Activated CD8-positive, alpha-beta memory T cell treated with anti-CD3 and anti-CD28 coated beads for 1 hour (primary cell): ENCODE data around the gene MAD2L2.

Experiments
- DNase-seq, 2 donors: peaks; one replicate each; pipeline ENCODE4 v3.0.0-alpha.2; 2020; ENCODE audit warnings: low read depth in 1 of 2; ENCODE audit errors: extremely low read depth in 1 of 2

MAD2L2 gene

DNA sequence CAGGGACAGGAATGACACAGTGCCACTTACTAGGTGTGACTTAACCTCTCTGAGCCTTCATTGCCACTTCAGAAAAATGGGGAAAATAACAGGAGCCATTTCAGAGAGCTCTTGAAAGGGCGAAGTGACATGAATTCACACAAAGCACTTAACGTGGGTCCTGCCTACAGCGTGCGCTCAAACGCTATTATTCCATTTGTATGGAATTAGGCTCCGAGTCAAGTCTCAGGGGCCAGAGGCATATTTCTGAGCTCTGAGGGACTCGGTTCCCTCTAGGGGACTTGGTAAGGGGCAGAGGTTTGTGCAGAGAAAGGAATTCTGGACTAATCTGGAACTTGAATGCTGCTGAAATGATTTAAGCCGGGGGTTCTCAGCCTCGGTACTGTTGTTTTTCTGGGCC, 24.6 kb upstream of the MAD2L2 start:
- DNase-seq: no peak

DNA sequence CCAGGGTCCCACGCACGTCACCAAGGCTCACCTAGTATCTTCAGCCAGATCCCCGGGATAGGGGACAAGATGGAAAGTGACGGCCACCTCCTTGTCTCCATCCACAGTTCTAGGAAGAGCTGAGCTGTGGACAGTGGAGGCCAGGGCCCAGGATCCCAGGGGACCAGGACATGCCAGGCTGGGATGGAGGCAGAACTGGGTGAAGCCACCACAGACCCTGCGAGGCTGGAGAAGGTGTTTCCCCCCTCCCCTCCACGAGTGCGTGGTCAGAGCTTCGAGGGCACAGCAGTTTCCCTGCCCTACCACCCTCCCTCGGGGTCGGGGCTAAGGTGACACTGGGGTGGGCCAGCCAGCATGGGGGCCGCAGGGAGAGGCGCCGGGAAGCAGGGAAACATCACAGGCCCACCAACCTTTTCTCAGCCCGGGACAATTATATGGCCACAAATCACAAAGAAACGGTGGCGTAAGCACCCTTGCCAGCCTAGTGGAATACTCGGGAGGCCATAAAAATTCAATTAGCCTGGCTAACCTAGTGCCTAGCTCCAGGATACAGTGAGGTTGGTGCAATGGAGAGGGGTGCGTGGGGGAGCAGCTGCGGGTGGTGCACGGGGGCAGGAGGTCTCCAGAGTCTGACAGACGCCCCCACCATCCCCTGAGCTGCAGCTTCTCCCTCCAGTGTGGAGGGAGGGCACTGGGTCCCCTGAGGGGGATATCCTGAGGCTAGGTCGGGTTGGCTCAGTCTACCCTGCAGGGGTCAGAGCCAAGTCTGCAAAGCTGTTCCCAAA, 23.9 kb upstream of the MAD2L2 start:
- no peak for DNase-seq

DNA sequence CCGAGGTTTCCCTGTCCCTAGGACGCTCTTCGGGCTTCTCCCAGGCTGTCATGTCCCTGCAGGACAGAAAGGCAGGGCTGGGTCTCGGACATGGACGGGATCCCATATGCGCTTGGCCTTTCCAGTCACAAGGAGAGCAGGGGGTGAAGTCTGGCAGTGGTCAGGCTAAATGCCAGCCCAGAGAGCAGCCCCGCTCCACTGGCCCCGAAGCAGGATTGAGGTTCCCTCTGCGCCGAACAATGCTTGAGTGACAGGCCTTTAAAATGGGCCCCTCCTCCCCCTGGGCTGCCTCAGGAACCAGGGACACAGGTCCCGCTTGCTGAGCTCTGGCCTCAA, 23.2 kb upstream of the MAD2L2 start:
- no peak for DNase-seq

DNA sequence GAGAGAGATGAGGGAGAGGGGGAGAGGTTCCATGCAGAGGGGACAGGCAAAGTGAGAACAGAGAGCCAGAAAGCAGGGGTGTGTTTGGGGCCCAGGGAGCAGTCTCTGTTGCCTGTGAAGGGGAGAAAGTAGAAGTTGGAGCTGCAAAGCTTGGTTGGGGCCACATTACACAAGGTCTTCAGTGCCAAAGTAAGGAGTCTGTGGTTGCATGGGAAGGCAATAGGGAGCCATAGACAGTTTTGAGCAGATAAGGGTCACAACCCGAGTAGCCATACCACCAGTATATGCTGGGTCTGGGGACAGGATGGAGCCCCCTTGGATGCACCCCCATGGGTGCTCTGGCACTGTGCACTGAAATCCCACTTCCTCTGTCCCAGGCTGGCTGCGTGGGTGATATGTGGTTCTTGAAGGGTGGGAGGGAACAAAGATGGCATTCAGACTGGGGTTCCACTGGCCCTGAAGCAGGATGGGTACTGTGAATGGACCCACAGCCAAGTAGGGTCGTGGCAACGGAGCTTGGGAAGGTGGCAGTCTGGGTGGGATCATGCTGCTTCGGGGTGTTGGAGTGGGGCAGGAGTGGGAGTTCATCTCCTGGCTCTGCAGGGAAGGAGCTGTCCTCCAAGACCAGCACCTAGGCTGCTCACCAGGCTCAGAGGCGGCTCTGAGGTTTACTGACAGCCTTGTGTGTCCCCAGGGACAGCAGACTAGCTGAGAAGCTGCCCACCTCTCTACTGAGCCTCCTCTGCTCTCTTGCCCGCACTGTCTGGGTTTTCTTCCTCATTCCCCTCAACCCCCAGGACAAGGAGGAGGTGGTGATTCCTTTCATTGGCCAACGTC, 22.6 kb upstream of the MAD2L2 start:
- no peak for DNase-seq

DNA sequence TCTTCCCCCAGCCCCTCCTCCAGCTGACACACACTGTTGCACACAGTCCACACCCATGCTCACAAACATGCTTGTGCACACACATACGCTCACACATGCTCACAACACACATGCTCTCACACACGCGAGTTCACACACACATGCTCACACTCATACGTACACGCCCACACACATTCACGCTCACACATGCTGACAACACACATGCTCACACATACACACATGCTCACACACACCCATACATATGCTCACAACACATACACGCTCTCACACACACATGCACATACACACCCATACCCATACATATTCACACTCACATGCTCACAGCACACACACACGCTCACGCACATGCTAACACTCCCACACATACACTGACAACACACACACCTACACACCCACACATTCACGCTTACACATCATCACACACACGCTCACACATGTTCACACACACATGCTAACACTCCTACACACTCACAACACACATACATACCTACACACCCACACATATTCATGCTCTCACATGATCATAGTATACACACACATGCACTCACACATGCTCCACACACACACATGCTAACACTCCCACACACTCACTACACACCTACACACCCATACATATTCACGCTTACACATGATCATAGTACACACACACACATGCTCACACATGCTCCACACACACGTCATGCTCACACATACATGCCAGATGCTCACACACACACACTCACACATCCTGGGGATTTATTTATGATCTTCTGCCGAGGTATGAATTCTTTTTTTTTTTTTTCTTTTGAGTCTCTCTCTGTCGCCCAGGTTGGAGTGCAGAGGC, 21.2 kb upstream of the MAD2L2 start:
- DNase-seq: no peak

DNA sequence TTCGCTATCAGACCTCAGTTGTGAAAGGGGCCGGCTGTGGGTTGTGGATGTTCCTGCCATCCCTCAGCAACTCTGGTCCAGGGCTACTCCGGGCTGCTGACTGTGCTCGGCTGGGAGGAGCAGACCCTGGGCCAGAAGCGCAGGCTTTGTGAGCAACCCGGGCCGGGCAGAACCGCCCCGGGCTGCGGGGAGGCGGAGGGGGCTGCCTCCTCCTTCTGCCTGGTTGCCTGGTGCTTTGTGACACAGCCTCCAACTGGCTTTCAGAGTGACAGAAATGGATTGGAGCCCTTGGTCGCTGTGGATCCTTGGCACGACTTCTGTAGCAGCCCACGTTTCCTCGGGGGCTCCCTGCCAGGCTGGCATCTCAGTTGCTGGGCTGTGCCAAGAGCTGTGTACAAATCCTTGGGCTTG, 20.6 kb upstream of the MAD2L2 start:
- DNase-seq: no peak

DNA sequence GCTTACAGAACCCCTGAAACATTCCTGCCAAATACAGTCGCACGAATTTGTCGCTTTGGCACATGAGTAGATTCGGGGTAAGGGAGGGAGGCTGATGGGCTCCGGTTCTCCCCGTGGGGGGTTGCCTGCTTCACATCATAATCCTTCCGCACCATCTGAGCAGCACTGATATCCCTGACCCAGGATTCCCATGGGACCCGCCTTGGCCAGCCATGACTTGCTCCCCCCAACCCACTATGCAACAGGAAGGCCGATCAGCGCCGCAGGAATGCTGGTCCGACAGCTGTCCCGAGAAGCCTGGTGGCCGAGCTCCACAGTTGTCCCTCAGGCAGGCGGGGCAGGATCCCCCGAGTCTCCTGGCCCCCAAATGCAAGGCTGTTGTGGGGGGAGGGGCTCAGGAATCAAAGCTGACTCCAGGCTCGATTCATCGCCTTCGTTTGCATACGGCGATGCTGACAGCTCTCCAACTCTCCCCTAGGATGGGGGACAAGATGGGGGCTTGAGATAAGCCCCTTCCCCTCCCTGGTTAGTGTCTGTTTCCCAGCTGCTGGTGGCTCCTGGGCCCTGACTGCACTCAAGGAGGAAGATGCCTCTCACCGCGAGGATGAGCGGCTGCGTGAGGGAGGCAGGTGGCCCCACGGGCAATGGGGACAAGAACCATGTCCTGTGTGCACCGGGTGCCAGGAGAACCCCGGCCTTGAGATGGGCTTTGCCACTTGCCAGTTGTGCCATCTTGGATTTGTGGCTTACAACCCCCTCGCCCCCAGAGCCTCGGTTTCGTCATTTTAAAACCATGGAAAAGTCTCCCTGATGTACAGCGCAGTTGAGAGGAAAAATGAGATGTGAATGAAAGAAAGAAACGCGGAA, 19.9 kb upstream of the MAD2L2 start:
- no peak for DNase-seq

DNA sequence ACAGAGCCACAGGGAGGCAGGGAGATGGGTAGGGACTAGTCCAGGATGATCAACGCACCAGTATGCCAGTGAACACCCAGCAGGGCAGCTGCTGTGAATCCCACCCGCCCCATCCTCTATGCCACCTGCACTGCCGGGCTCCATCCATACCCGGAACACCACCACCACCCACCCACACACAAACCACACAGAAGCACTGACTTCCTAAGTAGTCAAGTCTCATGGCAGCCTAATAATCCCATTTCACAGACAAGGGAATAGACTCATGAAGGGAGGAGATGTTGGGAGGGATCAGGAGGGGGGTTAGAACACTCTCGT, 16.9 kb upstream of the MAD2L2 start:
- DNase-seq: no peak

DNA sequence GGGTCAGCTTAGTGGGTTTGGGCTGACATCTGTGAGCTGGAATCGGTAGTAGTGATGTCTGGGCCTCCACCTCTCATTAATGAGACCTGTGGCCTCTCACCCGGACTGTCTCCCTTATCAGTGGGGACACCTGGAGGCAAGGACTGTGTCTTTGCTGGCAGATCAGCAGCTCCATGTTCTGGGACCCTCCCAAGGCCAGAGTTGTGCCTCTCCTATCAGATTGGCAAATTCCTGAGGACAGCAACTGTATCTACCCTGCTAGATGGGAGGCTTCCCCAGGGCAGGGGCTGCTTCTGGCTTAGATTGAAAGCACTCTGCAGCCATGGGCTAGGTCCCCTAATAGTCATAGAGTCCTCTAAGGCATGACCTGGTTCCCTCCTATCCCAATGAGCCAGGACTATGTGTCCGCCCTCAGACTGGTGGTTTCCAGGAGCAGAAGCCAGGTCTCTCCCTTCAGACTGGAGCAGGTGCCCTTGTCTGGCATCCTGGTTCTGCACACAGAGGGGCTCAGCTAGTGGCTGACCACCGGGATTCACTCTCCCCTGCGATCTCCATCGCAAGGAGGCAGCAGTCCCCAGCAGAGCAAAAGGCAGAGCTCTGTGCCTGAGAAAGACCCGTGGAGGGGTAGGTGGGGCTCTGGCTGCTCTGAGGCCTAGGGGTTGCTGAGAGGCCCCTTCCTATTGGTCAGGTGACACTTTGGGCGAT, 16.4 kb upstream of the MAD2L2 start:
- DNase-seq: no peak

DNA sequence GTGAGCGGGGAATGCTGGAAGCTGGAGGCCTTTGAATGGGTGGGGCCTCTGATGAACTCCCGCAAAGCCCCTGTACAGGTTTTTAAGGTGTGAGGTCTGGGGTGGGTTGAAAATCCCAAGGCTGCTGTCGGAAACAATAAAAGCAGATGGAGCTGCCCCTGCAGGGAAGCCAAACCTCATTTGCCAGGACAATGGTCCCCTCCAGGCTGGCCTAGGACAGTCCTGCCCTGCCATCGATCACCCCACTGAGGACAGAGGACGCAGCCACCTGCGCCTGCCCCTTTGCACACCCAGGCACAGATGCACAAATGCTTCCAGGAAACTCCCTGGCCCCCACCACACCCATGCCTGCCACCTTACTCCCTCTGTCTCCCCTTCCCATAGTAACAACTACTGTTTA, 14.9 kb upstream of the MAD2L2 start:
- DNase-seq: no peak

DNA sequence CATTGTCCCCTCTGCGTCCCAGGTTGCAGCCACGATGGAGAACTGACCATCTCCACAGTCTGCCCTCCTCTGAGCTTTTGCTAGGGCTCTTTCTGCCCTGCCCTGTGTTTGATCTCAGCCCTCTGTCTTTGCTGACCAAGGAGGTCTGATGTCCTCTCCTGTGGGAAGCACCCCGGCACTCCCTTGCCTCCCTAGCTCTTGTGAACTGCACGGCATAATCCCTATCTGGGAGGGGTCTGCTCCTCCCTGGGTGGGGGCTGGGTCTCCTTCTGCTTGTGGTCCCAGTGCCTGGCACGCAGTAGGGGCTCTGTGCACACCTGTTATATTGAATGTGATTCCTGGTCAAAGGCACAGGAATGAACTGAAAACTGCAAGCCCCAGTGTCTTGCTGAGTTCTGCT, 13.0 kb upstream of the MAD2L2 start:
- DNase-seq: no peak

DNA sequence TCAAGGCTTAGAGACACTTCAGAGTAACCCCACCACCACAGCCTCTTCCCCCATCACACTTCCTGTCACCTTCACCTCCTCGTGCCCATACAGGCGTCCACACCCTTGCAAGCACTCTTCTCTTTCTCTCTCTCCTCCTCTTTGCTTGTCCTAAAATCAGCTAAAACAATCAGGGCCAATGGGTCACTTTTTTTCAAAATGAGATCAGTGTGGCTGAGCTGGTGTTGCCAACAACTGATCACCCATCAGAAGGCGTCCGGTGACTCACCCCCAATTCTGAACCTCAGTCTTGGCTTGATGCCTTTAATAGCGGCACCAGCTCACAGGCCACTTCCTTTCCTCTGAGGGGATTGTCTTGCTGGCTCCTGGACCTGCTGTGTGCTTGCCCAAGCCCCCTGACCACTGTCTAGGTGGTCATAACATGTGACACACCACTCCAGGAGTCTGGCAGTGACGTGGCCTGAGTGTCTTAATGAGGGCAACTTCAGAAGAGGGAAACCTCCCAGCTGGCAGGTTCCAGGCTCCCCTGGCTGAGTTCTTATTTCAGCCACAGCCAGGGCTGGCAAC, 12.2 kb upstream of the MAD2L2 start:
- no peak for DNase-seq

DNA sequence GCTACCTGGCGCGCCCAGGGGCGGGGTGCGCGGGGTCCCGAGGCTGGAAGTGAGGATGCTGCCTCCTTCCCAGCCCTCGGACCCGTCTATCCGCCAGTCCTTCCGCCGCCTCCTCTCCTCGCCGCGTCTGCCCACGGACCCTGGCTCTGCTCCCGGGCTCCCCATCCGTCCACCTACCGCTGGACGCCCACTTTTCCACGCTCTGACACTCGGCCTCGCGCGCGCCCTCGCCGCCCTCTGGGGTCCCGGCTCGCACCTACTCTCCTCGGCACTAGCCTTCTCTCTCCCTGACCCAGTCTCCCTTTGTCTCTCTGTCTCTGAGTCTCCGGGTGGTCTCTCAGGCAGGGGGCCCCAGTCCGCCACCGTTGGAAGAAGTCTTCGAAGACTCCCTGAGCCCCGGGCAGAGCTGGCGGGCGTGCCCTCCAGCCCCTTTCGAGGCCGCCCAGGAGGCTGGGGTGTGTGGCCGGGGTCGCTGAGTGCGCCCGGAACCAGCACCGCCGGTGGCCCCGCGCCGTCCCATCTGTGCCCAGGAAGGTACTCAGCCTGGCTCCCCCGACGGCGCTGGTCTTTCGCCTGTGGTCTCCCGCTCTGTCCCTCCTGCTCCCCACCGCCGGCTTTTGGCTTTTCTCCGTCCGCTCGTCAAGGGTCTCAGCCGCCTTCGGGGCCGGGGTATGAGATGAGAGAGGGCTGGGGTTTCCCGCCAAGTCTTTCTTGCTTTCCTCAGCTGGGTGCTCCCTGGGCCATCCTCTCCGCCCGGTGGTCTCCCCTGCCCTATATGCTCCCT, 11.2 kb upstream of the MAD2L2 start:
- no peak for DNase-seq

DNA sequence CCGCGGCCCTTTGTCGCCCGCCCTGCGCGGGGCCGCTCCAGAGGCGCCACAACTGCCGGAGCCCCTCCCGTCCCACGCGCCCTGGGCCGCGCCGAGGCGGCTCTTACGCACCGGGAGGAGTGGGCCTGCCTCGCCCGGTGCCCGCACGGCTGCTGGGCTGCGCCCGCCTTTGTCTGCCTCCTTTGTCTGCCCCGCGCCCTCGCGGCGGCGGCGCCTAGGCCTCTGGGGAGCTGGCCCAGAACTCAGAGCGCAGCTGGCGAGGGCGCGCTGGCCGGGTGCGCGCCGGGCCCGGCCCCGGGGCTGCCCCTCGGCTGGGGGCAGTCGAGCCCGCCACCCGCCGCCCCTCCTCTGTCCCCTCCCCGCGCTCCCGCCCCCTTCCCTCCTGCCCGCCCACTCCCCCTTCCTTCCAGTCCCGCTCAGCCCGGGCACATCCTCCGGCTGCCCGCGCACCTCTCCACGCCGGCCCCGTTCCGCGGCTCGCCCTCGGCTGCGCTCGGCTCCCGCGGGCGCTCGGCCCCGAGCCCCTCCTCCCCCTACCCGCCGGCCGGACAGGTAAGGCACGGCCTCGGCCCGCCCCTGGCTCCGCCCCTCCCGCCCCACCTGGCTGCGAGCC, 10.5 kb upstream of the MAD2L2 start, which contains the start of gene DRAXIN:
Gene DRAXIN (plus strand): TSS at position 409 of the 613 bp plus-strand sequence. CDS start 14,549 bp downstream, outside the sequence.
- DNase-seq: no peak

DNA sequence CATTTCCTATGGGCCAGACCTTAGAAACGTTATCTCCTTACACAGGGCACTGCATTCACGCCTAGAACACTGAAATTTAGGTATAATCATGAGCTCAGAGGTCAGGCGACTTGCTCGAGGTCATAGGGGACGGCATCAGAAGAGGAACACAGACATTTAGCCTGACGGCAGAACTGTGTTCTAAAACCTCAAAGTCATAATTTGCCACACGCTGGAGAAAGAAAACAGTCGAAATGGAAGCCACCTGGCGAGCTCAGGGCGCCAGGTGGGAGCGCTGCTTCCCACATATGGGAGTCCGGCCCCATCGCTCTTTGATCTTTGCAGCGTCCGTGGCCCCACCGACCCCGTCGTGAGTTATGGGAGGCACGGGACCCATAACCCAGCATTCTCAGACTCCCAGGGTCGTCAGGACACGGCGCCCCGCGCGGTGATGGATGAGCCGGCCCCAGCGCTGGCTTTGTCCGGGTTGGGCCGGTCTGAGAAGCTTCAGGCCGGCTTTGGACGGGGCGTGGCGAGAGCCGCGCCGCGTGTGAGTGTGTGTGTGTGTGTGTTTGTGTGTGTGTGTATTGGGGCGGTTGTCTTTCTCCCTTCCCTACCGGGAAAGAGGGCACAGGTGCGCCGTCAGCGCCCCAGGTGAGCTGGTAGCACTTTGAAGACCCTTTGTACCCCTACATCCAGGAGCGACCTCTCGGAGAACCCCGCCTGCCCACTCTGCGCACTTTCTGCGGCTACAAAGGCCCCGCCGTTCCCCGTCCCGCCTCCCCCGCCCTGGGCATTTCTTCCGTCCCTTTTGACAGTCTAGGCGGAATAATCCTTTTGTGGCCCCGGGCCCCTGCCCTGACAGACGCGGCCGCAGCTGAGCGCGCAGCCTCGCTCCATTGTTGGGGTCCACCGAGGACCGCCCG, 9.7 kb upstream of the MAD2L2 start:
- no peak for DNase-seq

DNA sequence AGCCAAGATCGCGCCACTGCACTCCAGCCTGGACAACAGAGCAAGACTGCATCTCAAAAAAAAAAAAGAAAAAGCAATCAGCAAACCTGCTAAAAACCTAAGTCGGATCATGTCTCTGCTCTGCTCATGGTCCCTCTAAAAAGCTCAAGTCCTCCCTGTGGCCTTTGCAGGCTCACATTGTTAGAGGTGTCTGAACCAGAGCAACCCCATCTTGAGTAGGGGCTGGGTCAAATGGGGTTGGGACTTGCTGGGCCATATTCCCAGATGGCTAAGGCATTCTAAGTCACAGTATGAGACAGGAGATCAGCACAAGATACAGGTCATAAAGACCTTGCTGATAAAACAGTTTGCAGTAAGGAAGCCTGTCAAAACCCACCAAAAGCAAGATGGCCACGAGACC, 7.6 kb upstream of the MAD2L2 start:
- DNase-seq: no peak

DNA sequence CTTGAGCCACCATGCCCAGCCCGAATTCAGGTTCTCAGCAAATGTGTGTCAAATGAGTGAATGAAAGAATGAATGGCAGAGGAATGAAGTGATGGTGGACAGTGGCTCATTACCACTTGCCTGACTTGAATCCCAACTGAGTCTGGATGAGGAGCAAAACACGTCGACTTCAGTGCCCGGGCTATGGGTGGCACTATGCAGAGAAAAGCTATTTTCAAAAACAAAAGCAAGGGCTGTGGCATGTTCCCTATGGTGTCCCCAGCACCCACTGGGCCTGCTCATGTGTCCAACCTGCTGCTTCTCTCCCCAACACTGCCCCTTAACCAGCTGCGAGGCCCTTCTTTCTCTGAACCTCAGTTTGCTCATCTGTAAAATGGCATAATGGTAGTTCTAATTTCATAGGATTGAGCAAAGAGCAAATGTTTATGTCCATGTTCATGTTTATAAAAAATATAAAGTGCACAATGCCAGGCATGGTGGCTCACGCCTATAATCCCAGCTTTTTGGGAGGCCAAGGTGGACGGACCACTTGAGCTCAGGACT, 4.3 kb upstream of the MAD2L2 start:
- DNase-seq: no peak
